SU-DHL-6 (cell line): ENCODE data around the gene DIRAS3.

ENCODE experiments used
- H2AFZ ChIP-seq: fragments of 200-600 bp; sonication (generic); 2 replicates; pipeline ENCODE4 v1.6.1; 2014; ENCODE audit warnings: low read depth, mild to moderate bottlenecking, moderate library complexity, mixed read lengths, antibody characterized with exemption, low read length; ENCODE audit not compliant: severe bottlenecking
- H3F3A ChIP-seq: fragments of 200-600 bp; shearing (Covaris generic); 2 replicates; pipeline ENCODE4 v1.6.0; 2016; ENCODE audit warnings: antibody characterized with exemption, mild to moderate bottlenecking; ENCODE audit not compliant: insufficient read depth
- H3K27ac ChIP-seq: fragments of 200-600 bp; sonication (generic); 2 replicates; pipeline ENCODE4 v1.5.1; 2016; ENCODE audit warnings: low read depth, mild to moderate bottlenecking, low read length, moderate library complexity, mixed read lengths
- H3K27me3 ChIP-seq: fragments of 200-600 bp; sonication (generic), shearing (Covaris generic); 2 replicates; pipeline ENCODE4 v1.6.0; 2014; ENCODE audit warnings: mild to moderate bottlenecking, low read length
- H3K36me3 ChIP-seq: fragments of 200-600 bp; sonication (generic); 2 replicates; pipeline ENCODE4 v1.6.1; 2014; ENCODE audit warnings: mild to moderate bottlenecking, low read length, mixed read lengths
- H3K4me2 ChIP-seq: fragments of 300-600, 200-600 bp; shearing (Covaris generic), sonication (generic); 2 replicates; pipeline ENCODE4 v1.6.0; 2014; ENCODE audit warnings: low read length, low read depth, mild to moderate bottlenecking; ENCODE audit not compliant: poor library complexity, severe bottlenecking
- H3K4me3 ChIP-seq: fragments of 200-600 bp; sonication (generic); 2 replicates; pipeline ENCODE4 v1.5.1; 2014; ENCODE audit warnings: antibody characterized with exemption, low read length, mild to moderate bottlenecking, mixed read lengths; ENCODE audit not compliant: insufficient read depth, poor library complexity, severe bottlenecking
- H3K79me2 ChIP-seq: fragments of 200-600 bp; sonication (generic); 2 replicates; pipeline ENCODE4 v1.6.1; 2014; ENCODE audit warnings: mild to moderate bottlenecking, low read length, moderate library complexity; ENCODE audit not compliant: insufficient read depth
- H3K9ac ChIP-seq: fragments of 200-600 bp; sonication (generic); 2 replicates; pipeline ENCODE4 v1.7.0; 2014; ENCODE audit warnings: mild to moderate bottlenecking, low read length
- H3K9me2 ChIP-seq: fragments of 200-600 bp; sonication (generic); replicated peaks from 2 replicates; pipeline ENCODE4 v1.6.1; 2014; ENCODE audit warnings: low read length; ENCODE audit not compliant: insufficient read depth
- H3K9me3 ChIP-seq: fragments of 200-600 bp; sonication (generic); 2 replicates; pipeline ENCODE4 v1.6.1; 2014; ENCODE audit warnings: low read length, mixed read lengths; ENCODE audit not compliant: insufficient read depth
- H4K20me1 ChIP-seq: fragments of 200-600 bp; sonication (generic); 2 replicates; pipeline ENCODE4 v1.6.1; 2014; ENCODE audit warnings: low read depth, mild to moderate bottlenecking, antibody characterized with exemption, low read length, moderate library complexity, mixed read lengths
- EZH2phosphoT487 ChIP-seq: fragments of 200-600 bp; sonication (generic), shearing (Covaris generic); conservative IDR thresholded peaks from 2 replicates; pipeline ENCODE4 v1.6.1; 2018; ENCODE audit warnings: mild to moderate bottlenecking, antibody characterized with exemption, low read length, moderate library complexity, mixed read lengths
- TF ChIP-seq, protein P1 (sequence below): fragments of 200-600 bp; sonication (generic); IDR thresholded peaks from one replicate; pipeline ENCODE4 v1.5.1; 2017; ENCODE audit warnings: antibody characterized with exemption, mild to moderate bottlenecking, low read length, moderate library complexity; ENCODE audit not compliant: insufficient read depth, poor library complexity, severe bottlenecking

Gene DIRAS3

DNA sequence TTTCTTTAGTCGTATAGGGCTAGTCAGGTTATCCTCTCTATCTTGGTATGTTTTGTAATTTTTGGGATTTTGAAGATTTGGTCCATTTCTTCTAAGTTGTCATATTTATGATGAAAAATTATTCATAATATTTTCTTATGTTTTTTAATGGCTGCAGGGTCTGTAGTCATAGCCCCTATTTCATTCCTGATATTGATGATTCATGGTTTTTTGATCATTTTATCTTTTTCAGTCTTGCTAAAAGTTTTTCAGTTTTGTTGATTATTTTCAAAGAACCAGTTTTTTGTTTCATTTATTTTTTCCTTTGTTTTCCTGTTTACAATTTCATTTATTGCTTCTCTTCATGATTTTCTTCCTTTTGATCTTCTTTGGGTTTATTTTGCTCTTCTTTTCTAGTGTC lies 50.2 kb downstream of the DIRAS3 start:
- Histone ChIP-seq H3K4me3 (no peak overlapping the region), H3K9me3 (no peaks in the 10 kb centered on the region), H3K4me2 (no peak overlapping the region), H4K20me1 (no peaks in the 10 kb centered on the region), H3K9ac (no peak overlapping the region), H2AFZ (no peak overlapping the region), H3K36me3 (no peaks in the 10 kb centered on the region), H3F3A (no peaks in the 10 kb centered on the region), H3K9me2 (no peaks in the 10 kb centered on the region), H3K27me3 (no peaks in the 10 kb centered on the region), H3K79me2 (no peaks in the 10 kb centered on the region), H3K27ac (no peak overlapping the region)
- no peak for TF ChIP-seq EZH2phosphoT487
- TF ChIP-seq, protein P1, sequence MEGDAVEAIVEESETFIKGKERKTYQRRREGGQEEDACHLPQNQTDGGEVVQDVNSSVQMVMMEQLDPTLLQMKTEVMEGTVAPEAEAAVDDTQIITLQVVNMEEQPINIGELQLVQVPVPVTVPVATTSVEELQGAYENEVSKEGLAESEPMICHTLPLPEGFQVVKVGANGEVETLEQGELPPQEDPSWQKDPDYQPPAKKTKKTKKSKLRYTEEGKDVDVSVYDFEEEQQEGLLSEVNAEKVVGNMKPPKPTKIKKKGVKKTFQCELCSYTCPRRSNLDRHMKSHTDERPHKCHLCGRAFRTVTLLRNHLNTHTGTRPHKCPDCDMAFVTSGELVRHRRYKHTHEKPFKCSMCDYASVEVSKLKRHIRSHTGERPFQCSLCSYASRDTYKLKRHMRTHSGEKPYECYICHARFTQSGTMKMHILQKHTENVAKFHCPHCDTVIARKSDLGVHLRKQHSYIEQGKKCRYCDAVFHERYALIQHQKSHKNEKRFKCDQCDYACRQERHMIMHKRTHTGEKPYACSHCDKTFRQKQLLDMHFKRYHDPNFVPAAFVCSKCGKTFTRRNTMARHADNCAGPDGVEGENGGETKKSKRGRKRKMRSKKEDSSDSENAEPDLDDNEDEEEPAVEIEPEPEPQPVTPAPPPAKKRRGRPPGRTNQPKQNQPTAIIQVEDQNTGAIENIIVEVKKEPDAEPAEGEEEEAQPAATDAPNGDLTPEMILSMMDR = no peak

DNA sequence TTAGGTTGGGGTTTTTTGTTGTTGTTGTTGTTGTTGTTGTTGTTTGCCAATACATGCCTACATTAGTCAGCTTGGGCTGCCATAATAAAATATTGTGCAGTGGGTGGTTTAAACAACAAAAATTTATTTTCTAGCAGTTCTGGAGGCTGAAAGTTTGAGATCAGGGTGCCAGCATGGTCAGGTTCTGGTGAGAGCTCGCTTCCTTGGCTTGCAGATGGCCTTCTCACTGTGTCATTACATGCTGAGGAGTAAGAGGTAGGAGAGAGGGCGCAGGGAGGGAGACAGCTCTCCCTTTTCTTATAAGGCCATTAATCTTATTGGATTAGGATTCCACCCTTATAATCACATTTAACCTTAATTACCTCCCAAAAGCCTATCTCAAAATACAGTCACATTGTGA lies 52.7 kb downstream of the DIRAS3 start:
- Histone ChIP-seq H3K9ac (no peak overlapping the region), H4K20me1 (no peaks in the 10 kb centered on the region), H3K9me3 (no peaks in the 10 kb centered on the region), H3K27me3 (no peaks in the 10 kb centered on the region), H2AFZ (no peak overlapping the region), H3K36me3 (no peaks in the 10 kb centered on the region), H3K4me2 (no peak overlapping the region), H3K4me3 (no peak overlapping the region), H3K27ac (no peak overlapping the region), H3F3A (no peaks in the 10 kb centered on the region), H3K9me2 (no peaks in the 10 kb centered on the region), H3K79me2 (no peaks in the 10 kb centered on the region)
- TF ChIP-seq EZH2phosphoT487 = no peak
- TF ChIP-seq, protein P1 = no peak
